ENCODE results near the gene HMGCR. TPM values are rescaled to one million over a fixed set of nuclear protein-coding genes. Genes with fewer than 3 reads are reported as not detected.

HMGCR gene
- total RNA-seq, 1 donor from 2014 or later = 321 TPM

DNA sequence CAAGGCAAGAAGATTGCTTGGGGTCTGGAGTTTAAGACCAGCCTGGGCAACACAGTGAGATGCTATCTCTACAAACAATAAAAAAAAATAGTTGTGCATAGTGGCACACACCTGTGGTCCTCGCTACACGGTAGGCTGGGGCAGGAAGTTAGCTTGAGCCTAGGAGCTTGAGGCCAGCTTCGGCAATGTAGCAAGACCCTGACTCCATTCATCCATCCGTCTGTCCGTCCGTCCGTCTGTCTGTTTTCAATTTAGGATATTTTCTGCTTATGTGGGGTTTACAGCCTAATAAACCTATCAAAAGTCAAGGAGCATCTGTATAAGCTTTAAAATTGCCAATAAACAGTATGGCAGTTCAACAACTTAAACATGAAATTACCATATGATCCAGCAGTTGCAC lies 19.7 kb downstream of the HMGCR start:
- Mint-ChIP-seq H3K27me3 (ENCODE audit: low read depth) (no peaks in the 10 kb centered on the region), H3K4me1 (peaks cover 8% of the 10 kb centered on the region), H3K9me3 (no peaks in the 10 kb centered on the region), H3K4me3 (no peak overlapping the region), H3K36me3 (ENCODE audit: low read depth) (peaks cover 31% of the 10 kb centered on the region), H3K27ac (ENCODE audit: unreplicated experiment) (peak overlapping the region; percentile 53)
- no peak for DNase-seq (ENCODE audit: low read depth, low spot score)
- TF ChIP-seq, protein P1, sequence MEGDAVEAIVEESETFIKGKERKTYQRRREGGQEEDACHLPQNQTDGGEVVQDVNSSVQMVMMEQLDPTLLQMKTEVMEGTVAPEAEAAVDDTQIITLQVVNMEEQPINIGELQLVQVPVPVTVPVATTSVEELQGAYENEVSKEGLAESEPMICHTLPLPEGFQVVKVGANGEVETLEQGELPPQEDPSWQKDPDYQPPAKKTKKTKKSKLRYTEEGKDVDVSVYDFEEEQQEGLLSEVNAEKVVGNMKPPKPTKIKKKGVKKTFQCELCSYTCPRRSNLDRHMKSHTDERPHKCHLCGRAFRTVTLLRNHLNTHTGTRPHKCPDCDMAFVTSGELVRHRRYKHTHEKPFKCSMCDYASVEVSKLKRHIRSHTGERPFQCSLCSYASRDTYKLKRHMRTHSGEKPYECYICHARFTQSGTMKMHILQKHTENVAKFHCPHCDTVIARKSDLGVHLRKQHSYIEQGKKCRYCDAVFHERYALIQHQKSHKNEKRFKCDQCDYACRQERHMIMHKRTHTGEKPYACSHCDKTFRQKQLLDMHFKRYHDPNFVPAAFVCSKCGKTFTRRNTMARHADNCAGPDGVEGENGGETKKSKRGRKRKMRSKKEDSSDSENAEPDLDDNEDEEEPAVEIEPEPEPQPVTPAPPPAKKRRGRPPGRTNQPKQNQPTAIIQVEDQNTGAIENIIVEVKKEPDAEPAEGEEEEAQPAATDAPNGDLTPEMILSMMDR (conservative IDR thresholded peaks at IDR 0.05) = no peak

DNA sequence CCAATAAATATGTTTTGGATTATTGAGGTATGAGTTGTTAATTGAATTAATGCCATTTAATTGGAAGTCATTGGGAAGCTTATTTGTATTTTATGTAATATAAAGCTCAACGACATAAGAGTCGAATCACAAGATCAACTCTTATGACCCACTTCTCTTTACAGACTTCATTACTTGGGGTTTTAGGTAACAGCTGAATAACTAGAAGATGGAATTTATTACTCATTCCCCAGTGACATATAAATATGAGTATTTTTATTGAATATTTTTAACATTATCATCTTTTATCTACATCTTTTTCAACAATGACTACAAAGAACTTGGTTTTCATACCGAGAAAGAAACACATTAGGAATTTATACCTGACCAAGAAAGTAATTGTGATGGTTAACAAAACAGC lies 21.1 kb downstream of the HMGCR start:
- peaks cover 8% of the 10 kb centered on the region for H3K4me1 Mint-ChIP-seq
- H3K27ac Mint-ChIP-seq (ENCODE audit: unreplicated experiment) = no peak overlapping the region
- no peak for DNase-seq (ENCODE audit: low read depth, low spot score)
- H3K36me3 Mint-ChIP-seq (ENCODE audit: low read depth) = peaks cover 33% of the 10 kb centered on the region
- H3K9me3 Mint-ChIP-seq = no peaks in the 10 kb centered on the region
- H3K4me3 Mint-ChIP-seq = no peak overlapping the region
- TF ChIP-seq, protein P1 (conservative IDR thresholded peaks at IDR 0.05) = no peak
- no peaks in the 10 kb centered on the region for H3K27me3 Mint-ChIP-seq (ENCODE audit: low read depth)

DNA sequence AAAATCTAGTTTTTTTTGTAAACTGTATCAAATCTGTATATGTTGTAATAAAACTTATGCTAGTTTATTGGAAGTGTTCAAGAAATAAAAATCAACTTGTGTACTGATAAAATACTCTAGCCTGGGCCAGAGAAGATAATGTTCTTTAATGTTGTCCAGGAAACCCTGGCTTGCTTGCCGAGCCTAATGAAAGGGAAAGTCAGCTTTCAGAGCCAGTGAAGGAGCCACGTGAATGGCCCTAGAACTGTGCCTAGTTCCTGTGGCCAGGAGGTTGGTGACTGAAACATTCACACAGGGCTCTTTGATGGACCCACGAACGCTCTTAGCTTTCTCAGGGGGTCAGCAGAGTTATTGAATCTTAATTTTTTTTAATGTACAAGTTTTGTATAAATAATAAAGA lies 24.3 kb downstream of the HMGCR start:
- Mint-ChIP-seq H3K36me3 (ENCODE audit: low read depth) (peaks cover 27% of the 10 kb centered on the region), H3K4me3 (no peak overlapping the region), H3K4me1 (peaks cover 14% of the 10 kb centered on the region), H3K27me3 (ENCODE audit: low read depth) (no peaks in the 10 kb centered on the region), H3K27ac (ENCODE audit: unreplicated experiment) (no peak overlapping the region), H3K9me3 (no peaks in the 10 kb centered on the region)
- DNase-seq (ENCODE audit: low read depth, low spot score) = no peak
- TF ChIP-seq, protein P1 (conservative IDR thresholded peaks at IDR 0.05) = no peak

DNA sequence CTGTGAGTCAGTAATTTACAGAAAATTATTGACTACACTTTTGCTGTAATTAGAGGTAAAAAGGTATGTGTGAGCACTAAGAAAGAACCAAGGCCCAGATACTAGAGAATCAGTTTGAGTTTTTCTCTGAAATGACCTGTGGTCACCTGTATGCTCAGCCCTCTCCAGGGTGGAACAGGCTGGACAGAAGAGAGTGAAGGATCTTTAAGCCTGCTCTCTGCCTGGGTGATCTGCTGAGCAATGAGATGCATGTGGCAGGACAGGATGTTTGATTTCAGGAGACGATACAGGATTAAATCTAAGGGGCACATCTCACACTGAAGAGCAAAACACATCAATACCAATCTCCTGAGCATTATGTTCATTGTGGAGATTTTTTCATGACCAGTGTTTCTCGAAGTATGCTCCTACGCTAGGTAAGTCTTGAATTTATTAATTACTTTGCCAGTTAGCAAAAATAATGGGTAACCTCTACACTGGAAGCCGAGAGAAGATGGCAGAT lies 25.5 kb downstream of the HMGCR start:
- TF ChIP-seq, protein P1 (conservative IDR thresholded peaks at IDR 0.05) = no peak
- H3K4me1 Mint-ChIP-seq = peaks cover 14% of the 10 kb centered on the region
- H3K4me3 Mint-ChIP-seq = no peak overlapping the region
- H3K27ac Mint-ChIP-seq (ENCODE audit: unreplicated experiment) = no peak overlapping the region
- no peaks in the 10 kb centered on the region for H3K27me3 Mint-ChIP-seq (ENCODE audit: low read depth)
- H3K9me3 Mint-ChIP-seq = no peaks in the 10 kb centered on the region
- DNase-seq (ENCODE audit: low read depth, low spot score) = no peak
- H3K36me3 Mint-ChIP-seq (ENCODE audit: low read depth) = peaks cover 20% of the 10 kb centered on the region

DNA sequence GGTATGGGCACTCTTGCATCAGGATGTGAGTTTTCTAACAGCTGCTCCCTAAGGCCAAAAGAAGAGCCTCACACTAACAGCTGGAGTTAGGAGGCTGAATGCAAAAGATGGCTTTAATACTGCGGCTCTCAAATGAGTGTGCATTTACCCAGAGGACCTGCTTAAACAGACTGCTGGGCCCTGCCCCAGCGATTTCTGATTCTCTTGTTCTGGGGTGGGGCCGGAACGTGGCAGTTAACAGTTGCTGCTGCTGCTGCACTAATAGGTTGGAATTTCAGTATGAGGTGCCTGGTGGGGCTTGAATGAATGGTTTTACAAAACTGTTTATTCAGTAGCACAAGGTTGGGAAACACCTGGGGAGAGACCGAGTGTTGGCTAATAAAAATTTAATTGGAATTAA lies 26.1 kb downstream of the HMGCR start:
- Mint-ChIP-seq H3K36me3 (ENCODE audit: low read depth) (peaks cover 19% of the 10 kb centered on the region), H3K4me1 (peaks cover 14% of the 10 kb centered on the region), H3K27ac (ENCODE audit: unreplicated experiment) (no peak overlapping the region), H3K4me3 (no peak overlapping the region), H3K27me3 (ENCODE audit: low read depth) (no peaks in the 10 kb centered on the region), H3K9me3 (no peaks in the 10 kb centered on the region)
- no peak for DNase-seq (ENCODE audit: low read depth, low spot score)
- TF ChIP-seq, protein P1 (conservative IDR thresholded peaks at IDR 0.05) = no peak
